H9 (cell line): ENCODE measurements around the gene NID1. TPM values are rescaled to one million over a fixed set of nuclear protein-coding genes. Genes with fewer than 3 reads are reported as not detected.

Experiments
- DNase-seq: peaks from one replicate; pipeline ENCODE4 v3.0.0-alpha.2; 2017
- H2AFZ ChIP-seq: one replicate; pipeline ENCODE4 v1.6.1; 2013; ENCODE audit warnings: mild to moderate bottlenecking, low read length, control low read depth, moderate library complexity
- H2AK5ac ChIP-seq: 2 replicates; pipeline ENCODE4 v1.6.1; 2013; ENCODE audit warnings: low read length, control low read depth, mixed read lengths; ENCODE audit not compliant: insufficient read length
- H2BK120ac ChIP-seq: one replicate; pipeline ENCODE4 v1.6.1; 2013; ENCODE audit warnings: low read depth, mild to moderate bottlenecking, low read length, control low read depth, inconsistent platforms; ENCODE audit not compliant: poor library complexity, severe bottlenecking
- H2BK12ac ChIP-seq: 2 replicates; pipeline ENCODE4 v1.6.1; 2013; ENCODE audit warnings: low read length, control low read depth, mixed read lengths, low read depth; ENCODE audit not compliant: insufficient read length
- H2BK15ac ChIP-seq: 2 replicates; pipeline ENCODE4 v1.6.1; 2013; ENCODE audit warnings: low read depth, low read length, control low read depth
- H2BK20ac ChIP-seq: one replicate; pipeline ENCODE4 v1.6.1; 2013; ENCODE audit warnings: low read depth, mild to moderate bottlenecking, low read length, control low read depth, inconsistent platforms; ENCODE audit not compliant: poor library complexity, severe bottlenecking
- H2BK5ac ChIP-seq: 2 replicates; pipeline ENCODE4 v1.6.1; 2013; ENCODE audit warnings: low read length, control low read depth, mixed read lengths; ENCODE audit not compliant: insufficient read length
- H3K14ac ChIP-seq: 2 replicates; pipeline ENCODE4 v1.6.1; 2013; ENCODE audit warnings: low read length, control low read depth; ENCODE audit not compliant: insufficient read depth
- H3K18ac ChIP-seq: 2 replicates; pipeline ENCODE4 v1.6.1; 2013; ENCODE audit warnings: low read depth, mild to moderate bottlenecking, mixed read lengths, low read length, control low read depth; ENCODE audit not compliant: insufficient read length
- H3K23ac ChIP-seq: 2 replicates; pipeline ENCODE4 v1.6.1; 2013; ENCODE audit warnings: low read length, control low read depth, mixed read lengths, low read depth; ENCODE audit not compliant: insufficient read length
- H3K23me2 ChIP-seq: 2 replicates; pipeline ENCODE4 v1.6.1; 2013; ENCODE audit warnings: low read depth, mild to moderate bottlenecking, mixed read lengths, low read length, control low read depth; ENCODE audit not compliant: insufficient read length, poor library complexity, severe bottlenecking
- H3K27ac ChIP-seq: 2 replicates; pipeline ENCODE4 v1.5.1; 2013; ENCODE audit warnings: low read length, control low read depth, mixed read lengths, low read depth; ENCODE audit not compliant: insufficient read length
- H3K27me3 ChIP-seq: 2 replicates; pipeline ENCODE4 v1.6.1; 2013; ENCODE audit warnings: low read length, control low read depth, inconsistent platforms; ENCODE audit not compliant: insufficient read depth
- H3K4ac ChIP-seq: 2 replicates; pipeline ENCODE4 v1.6.1; 2013; ENCODE audit warnings: low read depth, mild to moderate bottlenecking, control low read depth, inconsistent platforms, low read length, moderate library complexity
- H3K4me1 ChIP-seq: 2 replicates; pipeline ENCODE4 v1.6.1; 2013; ENCODE audit warnings: low read length, control low read depth, inconsistent platforms; ENCODE audit not compliant: insufficient read depth
- H3K4me2 ChIP-seq: 2 replicates; pipeline ENCODE4 v1.6.1; 2013; ENCODE audit warnings: low read length, control low read depth, mixed read lengths; ENCODE audit not compliant: insufficient read length, insufficient read depth
- H3K56ac ChIP-seq: 2 replicates; pipeline ENCODE4 v1.6.1; 2013; ENCODE audit warnings: low read depth, mild to moderate bottlenecking, mixed read lengths, low read length, control low read depth; ENCODE audit not compliant: insufficient read length
- H3K79me1 ChIP-seq: 2 replicates; pipeline ENCODE4 v1.6.1; 2013; ENCODE audit warnings: low read depth, mild to moderate bottlenecking, moderate library complexity, low read length, control low read depth, inconsistent platforms; ENCODE audit not compliant: insufficient read depth, poor library complexity, severe bottlenecking
- H3K79me2 ChIP-seq: 2 replicates; pipeline ENCODE4 v1.6.1; 2013; ENCODE audit warnings: low read length, control low read depth, inconsistent platforms; ENCODE audit not compliant: insufficient read depth
- H3K9ac ChIP-seq: 2 replicates; pipeline ENCODE4 v1.6.1; 2013; ENCODE audit warnings: low read length, control low read depth, mixed read lengths; ENCODE audit not compliant: insufficient read length; ENCODE audit errors: extremely low read depth
- H3K9me3 ChIP-seq: one replicate; pipeline ENCODE4 v1.6.1; 2013; ENCODE audit warnings: low read depth, low read length, inconsistent platforms; ENCODE audit not compliant: control insufficient read depth
- H3T11ph ChIP-seq: one replicate; pipeline ENCODE4 v1.6.1; 2013; ENCODE audit warnings: mild to moderate bottlenecking, low read length, control low read depth, inconsistent platforms
- H4K20me1 ChIP-seq: one replicate; pipeline ENCODE4 v1.6.1; 2013; ENCODE audit not compliant: control insufficient read depth, insufficient read length, insufficient read depth
- H4K5ac ChIP-seq: 2 replicates; pipeline ENCODE4 v1.6.1; 2013; ENCODE audit warnings: low read depth, mild to moderate bottlenecking, mixed read lengths, low read length, control low read depth; ENCODE audit not compliant: insufficient read length
- H4K8ac ChIP-seq: replicated peaks from 2 replicates; pipeline ENCODE4 v1.6.1; 2013; ENCODE audit warnings: low read length, control low read depth, mixed read lengths, low read depth; ENCODE audit not compliant: insufficient read length
- H4K91ac ChIP-seq: 2 replicates; pipeline ENCODE4 v1.6.1; 2013; ENCODE audit warnings: low read depth, mild to moderate bottlenecking, moderate library complexity, mixed read lengths, low read length, control low read depth; ENCODE audit not compliant: insufficient read length
- H3K27ac Mint-ChIP-seq, 3 experiments: 2 replicates in 2 of 3; 3 replicates in 1 of 3; pipeline ENCODE4 v1.8.0; 2020 to 2021; ENCODE audit warnings: mixed read lengths in 3 of 3, mild to moderate bottlenecking in 1 of 3, moderate library complexity in 1 of 3
- H3K27me3 Mint-ChIP-seq: 2 replicates; pipeline ENCODE4 v1.8.0; 2021; ENCODE audit warnings: low read depth, mild to moderate bottlenecking, moderate library complexity, mixed read lengths
- H3K36me3 Mint-ChIP-seq, 3 experiments: 2 replicates in 2 of 3; 3 replicates in 1 of 3; pipeline ENCODE4 v1.8.0; 2020 to 2021; ENCODE audit warnings: low read depth in 3 of 3, mixed read lengths in 3 of 3; ENCODE audit not compliant: insufficient read depth in 1 of 3
- H3K4me1 Mint-ChIP-seq, 2 experiments: 2 replicates each; pipeline ENCODE4 v1.8.0; 2020; ENCODE audit warnings: mixed read lengths in 2 of 2
- H3K4me3 Mint-ChIP-seq, 2 experiments: 2 replicates in 1 of 2; 3 replicates in 1 of 2; pipeline ENCODE4 v1.8.0; 2020 to 2021; ENCODE audit warnings: mild to moderate bottlenecking in 2 of 2, mixed read lengths in 2 of 2, moderate library complexity in 1 of 2
- H3K9me3 Mint-ChIP-seq, 2 experiments: 2 replicates in 1 of 2; 3 replicates in 1 of 2; pipeline ENCODE4 v1.8.0; 2020; ENCODE audit warnings: mild to moderate bottlenecking in 2 of 2, mixed read lengths in 2 of 2, moderate library complexity in 1 of 2
- WGBS: extraction: QIAGEN DNeasy Blood & Tissue Kit; methylation state at CpG from one replicate; pipeline ENCODE4 v1.1.7; 2013; ENCODE audit warnings: missing lambda C conversion rate, low lambda C conversion rate, mixed read lengths; ENCODE audit not compliant: insufficient read length; ENCODE audit errors: extremely low coverage; 5-methylcytosine and 5-hydroxymethylcytosine counted together
- total RNA-seq: library from RNA; stranded (reverse); gene quantifications from 2 replicates; pipeline ENCODE4 v1.2.1, GENCODE V29; 2021
- TF ChIP-seq, protein P1 (sequence below): fragments of 200-600 bp; sonication (generic); conservative IDR thresholded peaks from 3 replicates; pipeline ENCODE4 v1.8.0; 2021; ENCODE audit warnings: antibody characterized with exemption, mild to moderate bottlenecking

The NID1 gene
- total RNA-seq, 1 experiment from 2014 or later: 28.5 TPM

DNA sequence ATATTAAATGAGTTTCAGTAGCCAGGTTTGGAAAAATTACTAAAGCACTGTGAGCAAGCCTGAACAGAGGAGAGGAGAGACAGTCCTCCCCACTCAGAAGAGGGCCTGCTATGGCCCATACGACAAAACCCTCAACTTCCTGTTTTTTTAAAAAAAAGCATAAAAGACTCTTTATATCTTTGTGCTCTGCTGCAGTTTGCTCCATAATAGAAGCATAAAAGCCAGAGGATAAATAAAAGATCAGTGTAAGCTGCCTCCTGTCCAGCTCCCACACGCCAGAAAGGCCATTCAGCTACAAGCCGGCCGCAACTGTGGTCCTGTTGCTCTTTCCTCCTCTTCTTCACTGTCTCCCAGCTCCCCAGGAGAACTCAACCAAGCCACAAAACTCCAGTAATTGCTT lies 37.8 kb downstream of the NID1 start:
- no peak overlapping the region for H2BK15ac ChIP-seq
- H3K9me3 ChIP-seq: no peaks in the 10 kb centered on the region
- no peaks in the 10 kb centered on the region for H4K20me1 ChIP-seq
- no CpG with 5 or more reads among the region's 4 CpGs for WGBS
- H3K56ac ChIP-seq: no peak overlapping the region
- H2BK12ac ChIP-seq: no peak overlapping the region
- H4K8ac ChIP-seq: no peak overlapping the region
- no peak overlapping the region for H2AFZ ChIP-seq
- no peak overlapping the region for H3K18ac ChIP-seq
- H3K4me3 Mint-ChIP-seq: no peak overlapping the region
- no peaks in the 10 kb centered on the region for H3K23me2 ChIP-seq
- H3K4ac ChIP-seq: no peak overlapping the region
- TF ChIP-seq, protein P1, sequence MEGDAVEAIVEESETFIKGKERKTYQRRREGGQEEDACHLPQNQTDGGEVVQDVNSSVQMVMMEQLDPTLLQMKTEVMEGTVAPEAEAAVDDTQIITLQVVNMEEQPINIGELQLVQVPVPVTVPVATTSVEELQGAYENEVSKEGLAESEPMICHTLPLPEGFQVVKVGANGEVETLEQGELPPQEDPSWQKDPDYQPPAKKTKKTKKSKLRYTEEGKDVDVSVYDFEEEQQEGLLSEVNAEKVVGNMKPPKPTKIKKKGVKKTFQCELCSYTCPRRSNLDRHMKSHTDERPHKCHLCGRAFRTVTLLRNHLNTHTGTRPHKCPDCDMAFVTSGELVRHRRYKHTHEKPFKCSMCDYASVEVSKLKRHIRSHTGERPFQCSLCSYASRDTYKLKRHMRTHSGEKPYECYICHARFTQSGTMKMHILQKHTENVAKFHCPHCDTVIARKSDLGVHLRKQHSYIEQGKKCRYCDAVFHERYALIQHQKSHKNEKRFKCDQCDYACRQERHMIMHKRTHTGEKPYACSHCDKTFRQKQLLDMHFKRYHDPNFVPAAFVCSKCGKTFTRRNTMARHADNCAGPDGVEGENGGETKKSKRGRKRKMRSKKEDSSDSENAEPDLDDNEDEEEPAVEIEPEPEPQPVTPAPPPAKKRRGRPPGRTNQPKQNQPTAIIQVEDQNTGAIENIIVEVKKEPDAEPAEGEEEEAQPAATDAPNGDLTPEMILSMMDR: no peak
- H2BK5ac ChIP-seq: no peak overlapping the region
- H3K27ac ChIP-seq: no peak overlapping the region
- no peaks in the 10 kb centered on the region for H3K27me3 Mint-ChIP-seq
- H3K79me2 ChIP-seq: no peaks in the 10 kb centered on the region
- H3K9ac ChIP-seq: no peak overlapping the region
- H2BK20ac ChIP-seq: no peak overlapping the region
- H4K5ac ChIP-seq: no peak overlapping the region
- no peak overlapping the region for H3K4me2 ChIP-seq
- H3K79me1 ChIP-seq: no peaks in the 10 kb centered on the region
- no peak overlapping the region for H4K91ac ChIP-seq
- H3K9me3 Mint-ChIP-seq: no peaks in the 10 kb centered on the region
- no peak overlapping the region for H2BK120ac ChIP-seq
- H3K23ac ChIP-seq: no peak overlapping the region
- no peaks in the 10 kb centered on the region for H3K4me1 ChIP-seq
- no peak for DNase-seq
- H3K27ac Mint-ChIP-seq: peak overlapping the region in 1 of 3 experiments; percentile 39; a peak in 1 of 7 replicates
- no peak overlapping the region for H3K14ac ChIP-seq
- no peaks in the 10 kb centered on the region for H3K4me1 Mint-ChIP-seq
- no peaks in the 10 kb centered on the region for H3K27me3 ChIP-seq
- peaks cover 0 to 17% (median 0%) of the 10 kb centered on the region in 3 experiments; a peak in 2 of 7 replicates for H3K36me3 Mint-ChIP-seq
- H2AK5ac ChIP-seq: no peak overlapping the region
- H3T11ph ChIP-seq: no peak overlapping the region
